ENCODE results near the gene MCM5.

Gene MCM5

GRCh38 chr22:35409783-35410662, 10.1 kb downstream of the MCM5 start:
- peak overlapping the region; percentile 94 for H3K27ac ChIP-seq
- H3K9me3 ChIP-seq = no peaks in the 10 kb centered on the region
- H3K4me3 ChIP-seq (ENCODE audit: low read depth in 1 of 2, low read length in 1 of 2) = peak overlapping the region; percentile 24 to 56
- peaks cover 22 to 25% of the 10 kb centered on the region in 2 experiments for H3K4me1 ChIP-seq (ENCODE audit: control insufficient read depth in 1 of 2, insufficient read depth in 1 of 2, low read depth in 1 of 2, low read length in 1 of 2)
- TF ChIP-seq, protein P1, sequence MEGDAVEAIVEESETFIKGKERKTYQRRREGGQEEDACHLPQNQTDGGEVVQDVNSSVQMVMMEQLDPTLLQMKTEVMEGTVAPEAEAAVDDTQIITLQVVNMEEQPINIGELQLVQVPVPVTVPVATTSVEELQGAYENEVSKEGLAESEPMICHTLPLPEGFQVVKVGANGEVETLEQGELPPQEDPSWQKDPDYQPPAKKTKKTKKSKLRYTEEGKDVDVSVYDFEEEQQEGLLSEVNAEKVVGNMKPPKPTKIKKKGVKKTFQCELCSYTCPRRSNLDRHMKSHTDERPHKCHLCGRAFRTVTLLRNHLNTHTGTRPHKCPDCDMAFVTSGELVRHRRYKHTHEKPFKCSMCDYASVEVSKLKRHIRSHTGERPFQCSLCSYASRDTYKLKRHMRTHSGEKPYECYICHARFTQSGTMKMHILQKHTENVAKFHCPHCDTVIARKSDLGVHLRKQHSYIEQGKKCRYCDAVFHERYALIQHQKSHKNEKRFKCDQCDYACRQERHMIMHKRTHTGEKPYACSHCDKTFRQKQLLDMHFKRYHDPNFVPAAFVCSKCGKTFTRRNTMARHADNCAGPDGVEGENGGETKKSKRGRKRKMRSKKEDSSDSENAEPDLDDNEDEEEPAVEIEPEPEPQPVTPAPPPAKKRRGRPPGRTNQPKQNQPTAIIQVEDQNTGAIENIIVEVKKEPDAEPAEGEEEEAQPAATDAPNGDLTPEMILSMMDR (IDR thresholded peaks at IDR 0.05) = peak; percentile 14
- peaks cover 38% of the 10 kb centered on the region for H3K36me3 ChIP-seq
- H3K27me3 ChIP-seq = no peaks in the 10 kb centered on the region

GRCh38 chr22:35410663-35411034, 10.7 kb downstream of the MCM5 start:
- peak overlapping the region; percentile 24 to 56 for H3K4me3 ChIP-seq (ENCODE audit: low read depth in 1 of 2, low read length in 1 of 2)
- peaks cover 22 to 25% of the 10 kb centered on the region in 2 experiments for H3K4me1 ChIP-seq (ENCODE audit: control insufficient read depth in 1 of 2, insufficient read depth in 1 of 2, low read depth in 1 of 2, low read length in 1 of 2)
- H3K27me3 ChIP-seq = no peaks in the 10 kb centered on the region
- H3K36me3 ChIP-seq = peaks cover 43% of the 10 kb centered on the region
- peak overlapping the region; percentile 94 for H3K27ac ChIP-seq
- H3K9me3 ChIP-seq = no peaks in the 10 kb centered on the region
- TF ChIP-seq, protein P1 (IDR thresholded peaks at IDR 0.05) = no peak

DNA sequence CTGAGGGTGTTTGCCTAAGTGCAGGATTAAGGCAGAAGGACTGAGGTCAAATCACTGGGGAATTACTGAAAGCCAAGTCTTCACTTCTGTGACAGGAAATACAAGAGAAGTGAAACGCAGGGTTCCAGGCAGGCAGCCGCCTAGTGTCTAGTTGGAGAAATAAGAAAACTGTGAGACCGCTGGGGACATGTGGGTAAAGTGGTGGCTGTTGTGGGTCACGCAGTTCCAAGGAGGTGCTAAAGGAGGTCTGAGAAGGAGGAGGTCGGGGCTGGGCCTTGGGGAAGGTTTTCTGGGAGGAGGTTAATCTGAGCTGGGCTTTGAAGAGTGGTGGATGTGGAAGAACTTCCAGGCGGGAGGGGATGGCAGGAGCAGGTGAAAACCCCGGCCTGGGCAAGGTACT, 11.2 kb downstream of the MCM5 start:
- no peak overlapping the region for H3K4me3 ChIP-seq (ENCODE audit: low read depth in 1 of 2, low read length in 1 of 2)
- H3K27me3 ChIP-seq = no peaks in the 10 kb centered on the region
- peaks cover 45% of the 10 kb centered on the region for H3K36me3 ChIP-seq
- H3K4me1 ChIP-seq (ENCODE audit: control insufficient read depth in 1 of 2, insufficient read depth in 1 of 2, low read depth in 1 of 2, low read length in 1 of 2) = peaks cover 22 to 25% of the 10 kb centered on the region in 2 experiments
- H3K27ac ChIP-seq = peak overlapping the region; percentile 94
- TF ChIP-seq, protein P1 (IDR thresholded peaks at IDR 0.05) = no peak
- no peaks in the 10 kb centered on the region for H3K9me3 ChIP-seq

DNA sequence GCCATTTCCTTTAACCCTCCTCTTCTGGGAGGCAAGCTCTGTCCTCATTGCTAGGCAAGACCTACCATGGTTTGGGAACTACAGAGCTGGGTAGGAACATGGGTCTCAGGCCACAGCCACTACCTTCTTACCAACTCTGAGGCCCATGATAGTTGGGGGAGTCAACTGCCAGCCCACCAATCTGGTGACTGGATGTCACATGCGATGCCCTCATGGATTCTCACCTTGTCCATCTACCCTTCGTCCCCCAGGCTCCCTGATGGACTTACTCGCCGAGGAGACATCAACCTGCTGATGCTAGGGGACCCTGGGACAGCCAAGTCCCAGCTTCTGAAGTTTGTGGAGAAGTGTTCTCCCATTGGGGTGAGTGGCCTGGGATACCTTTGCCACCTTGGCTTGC, 13.7 kb downstream of the MCM5 start:
- H3K27me3 ChIP-seq = no peaks in the 10 kb centered on the region
- H3K9me3 ChIP-seq = no peaks in the 10 kb centered on the region
- H3K27ac ChIP-seq = no peak overlapping the region
- no peak overlapping the region for H3K4me3 ChIP-seq (ENCODE audit: low read depth in 1 of 2, low read length in 1 of 2)
- H3K36me3 ChIP-seq = peaks cover 54% of the 10 kb centered on the region
- peaks cover 25 to 33% of the 10 kb centered on the region in 2 experiments for H3K4me1 ChIP-seq (ENCODE audit: control insufficient read depth in 1 of 2, insufficient read depth in 1 of 2, low read depth in 1 of 2, low read length in 1 of 2)
- TF ChIP-seq, protein P1 (IDR thresholded peaks at IDR 0.05) = no peak

DNA sequence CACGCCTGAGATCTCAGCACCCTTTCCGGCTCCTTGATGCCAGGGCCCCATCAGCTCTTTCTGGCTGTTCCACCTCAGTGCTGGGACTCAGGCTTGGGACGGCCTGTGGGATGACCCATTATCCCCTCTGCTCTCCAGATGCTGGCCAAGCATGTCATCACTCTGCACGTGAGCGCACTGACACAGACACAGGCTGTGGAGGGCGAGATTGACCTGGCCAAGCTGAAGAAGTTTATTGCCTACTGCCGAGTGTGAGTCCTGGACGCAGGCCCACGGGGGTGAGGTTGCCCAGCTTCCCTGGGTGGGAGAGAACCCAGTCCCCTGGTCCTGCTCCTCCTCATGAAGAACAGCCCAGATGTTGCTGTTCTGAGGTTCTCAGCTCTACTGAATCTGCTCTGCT, 17.7 kb downstream of the MCM5 start:
- TF ChIP-seq, protein P1 (IDR thresholded peaks at IDR 0.05) = no peak
- H3K27ac ChIP-seq = peak overlapping the region; percentile 79
- peaks cover 81% of the 10 kb centered on the region for H3K36me3 ChIP-seq
- no peak overlapping the region for H3K4me3 ChIP-seq (ENCODE audit: low read depth in 1 of 2, low read length in 1 of 2)
- H3K4me1 ChIP-seq (ENCODE audit: control insufficient read depth in 1 of 2, insufficient read depth in 1 of 2, low read depth in 1 of 2, low read length in 1 of 2) = peaks cover 9 to 16% of the 10 kb centered on the region in 2 experiments
- H3K27me3 ChIP-seq = no peaks in the 10 kb centered on the region
- H3K9me3 ChIP-seq = no peaks in the 10 kb centered on the region
